Measurements from ENCODE around the gene IL22.

The IL22 gene

GRCh38 chr12:68287106-68287505 is 33.7 kb upstream of the IL22 start:
- WGBS (ENCODE audit: insufficient coverage) = no CpG with 5 or more reads among the region's 5 CpGs
- POLR2A ChIA-PET = no interaction called here
- CTCF ChIA-PET = no interaction called here
- H3K4me3 ChIP-seq (ENCODE audit: control insufficient read depth in 1 of 7, extremely low read depth in 1 of 7, insufficient read depth in 4 of 7, low read depth in 2 of 7, low read length in 6 of 7) = no peak overlapping the region
- DNase-seq = no peak
- H3K27ac ChIP-seq (ENCODE audit: insufficient read depth in 1 of 2, low read depth in 1 of 2, low read length in 2 of 2, poor library complexity in 1 of 2, severe bottlenecking in 2 of 2) = no peak overlapping the region
- H3K27me3 ChIP-seq (replicated peaks in 2 of 5; ENCODE audit: control insufficient read depth in 4 of 5, insufficient read depth in 5 of 5, low read length in 4 of 5) = no peaks in the 10 kb centered on the region
- H3K36me3 ChIP-seq (ENCODE audit: control insufficient read depth in 4 of 4, insufficient read depth in 4 of 4, low read length in 3 of 4) = no peaks in the 10 kb centered on the region
- no peaks in the 10 kb centered on the region for H3K9me3 ChIP-seq (ENCODE audit: control extremely low read depth in 1 of 5, control insufficient read depth in 4 of 5, insufficient read depth in 2 of 5, low read depth in 1 of 5, low read length in 4 of 5)
- H3K4me1 ChIP-seq (ENCODE audit: control extremely low read depth in 1 of 4, control insufficient read depth in 4 of 4, insufficient read depth in 4 of 4, low read length in 3 of 4) = no peaks in the 10 kb centered on the region

- H3K9me3 ChIP-seq (ENCODE audit: control extremely low read depth in 1 of 5, control insufficient read depth in 4 of 5, insufficient read depth in 2 of 5, low read depth in 1 of 5, low read length in 4 of 5) = no peaks in the 10 kb centered on the region
- no peak overlapping the region for H3K27ac ChIP-seq (ENCODE audit: insufficient read depth in 1 of 2, low read depth in 1 of 2, low read length in 2 of 2, poor library complexity in 1 of 2, severe bottlenecking in 2 of 2)
- H3K27me3 ChIP-seq (replicated peaks in 2 of 5; ENCODE audit: control insufficient read depth in 4 of 5, insufficient read depth in 5 of 5, low read length in 4 of 5) = no peaks in the 10 kb centered on the region
- no peaks in the 10 kb centered on the region for H3K4me1 ChIP-seq (ENCODE audit: control extremely low read depth in 1 of 4, control insufficient read depth in 4 of 4, insufficient read depth in 4 of 4, low read length in 3 of 4)
- ChIA-PET POLR2A (no interaction called here), CTCF (no interaction called here)
- no peak overlapping the region for H3K4me3 ChIP-seq (ENCODE audit: control insufficient read depth in 1 of 7, extremely low read depth in 1 of 7, insufficient read depth in 4 of 7, low read depth in 2 of 7, low read length in 6 of 7)
- no peak for DNase-seq
- WGBS (ENCODE audit: insufficient coverage) = 97% methylated on average over 3 of the region's 4 CpGs
- no peaks in the 10 kb centered on the region for H3K36me3 ChIP-seq (ENCODE audit: control insufficient read depth in 4 of 4, insufficient read depth in 4 of 4, low read length in 3 of 4)
Measured at GRCh38 chr12:68286396-68286795, 33.0 kb upstream of the IL22 start.

DNA sequence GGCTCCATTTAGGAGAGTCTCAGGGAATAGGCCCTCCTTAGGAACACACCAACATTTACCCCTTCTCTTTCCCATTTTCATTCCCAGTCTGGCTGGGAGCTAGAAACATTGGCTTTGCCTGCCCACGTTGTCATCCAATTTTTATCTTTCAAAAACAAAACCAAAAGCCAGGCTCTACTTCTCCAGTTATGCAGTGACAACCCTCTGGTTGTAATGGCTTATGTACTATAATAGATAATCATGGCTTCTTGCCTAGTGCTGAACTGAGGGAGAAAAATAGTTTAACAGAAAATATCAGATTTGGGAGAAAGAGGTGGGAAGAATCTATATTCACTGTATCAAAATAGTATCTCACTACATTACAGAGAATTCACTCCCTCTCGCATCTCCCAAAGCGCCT is 32.1 kb upstream of the IL22 start:
- H3K27me3 ChIP-seq (replicated peaks in 2 of 5; ENCODE audit: control insufficient read depth in 4 of 5, insufficient read depth in 5 of 5, low read length in 4 of 5) = no peaks in the 10 kb centered on the region
- H3K27ac ChIP-seq (ENCODE audit: insufficient read depth in 1 of 2, low read depth in 1 of 2, low read length in 2 of 2, poor library complexity in 1 of 2, severe bottlenecking in 2 of 2) = no peak overlapping the region
- no peaks in the 10 kb centered on the region for H3K9me3 ChIP-seq (ENCODE audit: control extremely low read depth in 1 of 5, control insufficient read depth in 4 of 5, insufficient read depth in 2 of 5, low read depth in 1 of 5, low read length in 4 of 5)
- CTCF ChIA-PET = no interaction called here
- no peak for DNase-seq
- no peaks in the 10 kb centered on the region for H3K4me1 ChIP-seq (ENCODE audit: control extremely low read depth in 1 of 4, control insufficient read depth in 4 of 4, insufficient read depth in 4 of 4, low read length in 3 of 4)
- POLR2A ChIA-PET = no interaction called here
- H3K4me3 ChIP-seq (ENCODE audit: control insufficient read depth in 1 of 7, extremely low read depth in 1 of 7, insufficient read depth in 4 of 7, low read depth in 2 of 7, low read length in 6 of 7) = no peak overlapping the region
- H3K36me3 ChIP-seq (ENCODE audit: control insufficient read depth in 4 of 4, insufficient read depth in 4 of 4, low read length in 3 of 4) = no peaks in the 10 kb centered on the region
- 95% methylated on average over 2 of the region's 3 CpGs for WGBS (ENCODE audit: insufficient coverage)

DNA sequence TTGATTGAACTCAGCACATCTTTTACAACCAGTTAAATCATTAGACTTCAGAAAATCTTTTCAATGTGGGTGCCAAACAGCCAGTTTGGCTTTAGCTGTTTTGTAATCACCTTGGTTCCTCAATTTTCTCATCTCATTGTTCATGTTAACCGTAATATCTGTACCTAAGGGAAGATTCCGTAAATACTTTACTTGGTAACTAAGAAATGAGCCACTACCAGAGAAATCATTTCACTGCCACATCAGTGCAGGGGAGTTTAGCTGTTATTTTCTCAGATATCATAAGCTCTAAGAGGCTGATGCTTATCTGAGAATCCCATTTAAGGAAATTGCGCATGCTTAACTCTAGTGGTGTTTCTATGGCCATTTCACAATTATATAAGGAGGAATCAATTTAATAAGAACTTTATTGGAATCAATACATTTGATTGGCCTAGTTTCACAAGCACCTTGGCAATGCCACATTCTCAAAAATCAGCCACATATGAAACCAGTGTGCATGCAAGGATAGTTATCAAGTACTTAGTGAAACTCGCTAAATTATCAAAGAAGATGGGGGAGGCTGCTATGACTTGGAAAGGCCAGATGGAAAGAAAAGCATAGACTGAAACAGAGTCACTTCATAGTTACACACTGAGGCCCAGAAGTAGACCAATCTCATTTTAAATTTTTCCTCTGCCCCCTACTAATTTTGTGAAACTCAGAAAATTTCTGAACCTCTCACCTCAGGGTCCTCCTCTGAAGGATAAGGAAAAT is 28.1 kb upstream of the IL22 start:
- WGBS (ENCODE audit: insufficient coverage) = 100% methylated on average over 1 of the region's 4 CpGs
- no peaks in the 10 kb centered on the region for H3K9me3 ChIP-seq (ENCODE audit: control extremely low read depth in 1 of 5, control insufficient read depth in 4 of 5, insufficient read depth in 2 of 5, low read depth in 1 of 5, low read length in 4 of 5)
- no peak overlapping the region for H3K4me3 ChIP-seq (ENCODE audit: control insufficient read depth in 1 of 7, extremely low read depth in 1 of 7, insufficient read depth in 4 of 7, low read depth in 2 of 7, low read length in 6 of 7)
- peaks cover 0 to 2% (median 0%) of the 10 kb centered on the region in 4 experiments for H3K4me1 ChIP-seq (ENCODE audit: control extremely low read depth in 1 of 4, control insufficient read depth in 4 of 4, insufficient read depth in 4 of 4, low read length in 3 of 4)
- no peak overlapping the region for H3K27ac ChIP-seq (ENCODE audit: insufficient read depth in 1 of 2, low read depth in 1 of 2, low read length in 2 of 2, poor library complexity in 1 of 2, severe bottlenecking in 2 of 2)
- H3K27me3 ChIP-seq (replicated peaks in 2 of 5; ENCODE audit: control insufficient read depth in 4 of 5, insufficient read depth in 5 of 5, low read length in 4 of 5) = no peaks in the 10 kb centered on the region
- no peak for DNase-seq
- ChIA-PET CTCF (interaction anchor here (1.0 to 1.5 kb wide), 2 partner anchors 9 to 24 kb away, joined by 3 to 4 read pairs; no protein-coding TSS in a partner anchor), POLR2A (no interaction called here)
- H3K36me3 ChIP-seq (ENCODE audit: control insufficient read depth in 4 of 4, insufficient read depth in 4 of 4, low read length in 3 of 4) = no peaks in the 10 kb centered on the region

- Histone ChIP-seq H3K27me3 (replicated peaks in 2 of 5; ENCODE audit: control insufficient read depth in 4 of 5, insufficient read depth in 5 of 5, low read length in 4 of 5) (no peaks in the 10 kb centered on the region), H3K9me3 (ENCODE audit: control extremely low read depth in 1 of 5, control insufficient read depth in 4 of 5, insufficient read depth in 2 of 5, low read depth in 1 of 5, low read length in 4 of 5) (no peaks in the 10 kb centered on the region), H3K4me1 (ENCODE audit: control extremely low read depth in 1 of 4, control insufficient read depth in 4 of 4, insufficient read depth in 4 of 4, low read length in 3 of 4) (peaks cover 0 to 2% (median 0%) of the 10 kb centered on the region in 4 experiments), H3K36me3 (ENCODE audit: control insufficient read depth in 4 of 4, insufficient read depth in 4 of 4, low read length in 3 of 4) (no peaks in the 10 kb centered on the region), H3K27ac (ENCODE audit: insufficient read depth in 1 of 2, low read depth in 1 of 2, low read length in 2 of 2, poor library complexity in 1 of 2, severe bottlenecking in 2 of 2) (no peak overlapping the region), H3K4me3 (ENCODE audit: control insufficient read depth in 1 of 7, extremely low read depth in 1 of 7, insufficient read depth in 4 of 7, low read depth in 2 of 7, low read length in 6 of 7) (no peak overlapping the region)
- ChIA-PET CTCF (interaction anchor here (1.0 kb wide), 1 partner anchor 23 kb away, joined by 3 read pairs; no protein-coding TSS in a partner anchor), POLR2A (no interaction called here)
- no CpG with 5 or more reads among the region's 2 CpGs for WGBS (ENCODE audit: insufficient coverage)
- no peak for DNase-seq
Measured at GRCh38 chr12:68280240-68280639, 26.8 kb upstream of the IL22 start.

GRCh38 chr12:68279227-68280054 is 26.0 kb upstream of the IL22 start:
- Histone ChIP-seq H3K36me3 (ENCODE audit: control insufficient read depth in 4 of 4, insufficient read depth in 4 of 4, low read length in 3 of 4) (no peaks in the 10 kb centered on the region), H3K27ac (ENCODE audit: insufficient read depth in 1 of 2, low read depth in 1 of 2, low read length in 2 of 2, poor library complexity in 1 of 2, severe bottlenecking in 2 of 2) (no peak overlapping the region), H3K9me3 (ENCODE audit: control extremely low read depth in 1 of 5, control insufficient read depth in 4 of 5, insufficient read depth in 2 of 5, low read depth in 1 of 5, low read length in 4 of 5) (no peaks in the 10 kb centered on the region), H3K27me3 (replicated peaks in 2 of 5; ENCODE audit: control insufficient read depth in 4 of 5, insufficient read depth in 5 of 5, low read length in 4 of 5) (no peaks in the 10 kb centered on the region), H3K4me3 (ENCODE audit: control insufficient read depth in 1 of 7, extremely low read depth in 1 of 7, insufficient read depth in 4 of 7, low read depth in 2 of 7, low read length in 6 of 7) (no peak overlapping the region), H3K4me1 (ENCODE audit: control extremely low read depth in 1 of 4, control insufficient read depth in 4 of 4, insufficient read depth in 4 of 4, low read length in 3 of 4) (peaks cover 0 to 2% (median 0%) of the 10 kb centered on the region in 4 experiments)
- WGBS (ENCODE audit: insufficient coverage) = no CpG with 5 or more reads among the region's 5 CpGs
- ChIA-PET POLR2A (no interaction called here), CTCF (no interaction called here)
- DNase-seq = peak; percentile 32 to 56 (median 41)

DNA sequence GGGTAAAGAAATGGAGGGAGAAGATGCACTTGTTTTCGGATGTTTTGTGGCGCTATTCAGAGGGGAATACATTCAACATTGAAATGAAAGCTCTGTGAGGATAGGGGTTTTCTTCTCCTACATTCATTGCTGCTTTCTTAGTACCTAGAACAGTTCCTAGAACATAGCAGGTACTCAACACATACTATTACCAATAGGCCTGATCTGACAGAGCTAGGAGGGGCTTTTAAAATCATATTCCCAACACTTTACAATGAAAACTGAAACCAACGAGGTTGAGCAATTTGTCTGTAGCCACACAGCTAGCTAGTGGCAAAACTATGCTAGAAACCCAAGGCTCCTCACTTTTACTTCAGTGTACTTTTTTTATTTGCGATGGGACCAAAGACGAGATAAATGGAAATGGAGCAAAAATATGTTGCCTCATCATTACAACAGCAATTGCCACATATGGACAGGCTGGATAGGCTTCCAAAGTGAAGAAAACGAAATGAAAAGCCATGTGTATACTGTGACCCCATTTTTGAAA is 23.1 kb upstream of the IL22 start:
- Histone ChIP-seq H3K27me3 (replicated peaks in 2 of 5; ENCODE audit: control insufficient read depth in 4 of 5, insufficient read depth in 5 of 5, low read length in 4 of 5) (no peaks in the 10 kb centered on the region), H3K27ac (ENCODE audit: insufficient read depth in 1 of 2, low read depth in 1 of 2, low read length in 2 of 2, poor library complexity in 1 of 2, severe bottlenecking in 2 of 2) (no peak overlapping the region), H3K36me3 (ENCODE audit: control insufficient read depth in 4 of 4, insufficient read depth in 4 of 4, low read length in 3 of 4) (no peaks in the 10 kb centered on the region), H3K4me1 (ENCODE audit: control extremely low read depth in 1 of 4, control insufficient read depth in 4 of 4, insufficient read depth in 4 of 4, low read length in 3 of 4) (peaks cover 0 to 2% (median 0%) of the 10 kb centered on the region in 4 experiments), H3K4me3 (ENCODE audit: control insufficient read depth in 1 of 7, extremely low read depth in 1 of 7, insufficient read depth in 4 of 7, low read depth in 2 of 7, low read length in 6 of 7) (no peak overlapping the region), H3K9me3 (ENCODE audit: control extremely low read depth in 1 of 5, control insufficient read depth in 4 of 5, insufficient read depth in 2 of 5, low read depth in 1 of 5, low read length in 4 of 5) (no peaks in the 10 kb centered on the region)
- WGBS (ENCODE audit: insufficient coverage) = 100% methylated on average over 2 of the region's 6 CpGs
- DNase-seq = no peak
- ChIA-PET POLR2A (no interaction called here), CTCF (no interaction called here)

Data from common myeloid progenitor, CD34-positive (primary cell).